ENCODE data around the gene TRPV5.

TRPV5 gene

GRCh38 chr7:142885311-142886230 is 48.0 kb downstream of the TRPV5 start, which contains the start of gene TRPV6:
TSS of gene TRPV6 (minus strand) at chr7:142885745.
- H3K4me3 ChIP-seq (ENCODE audit: low read length) = no peak within 1 kb of the TSS
- no peak for TF ChIP-seq CTCF (IDR thresholded peaks at IDR 0.05; ENCODE audit: insufficient read depth, low read depth, low read length, missing control alignments)
- peak; percentile 16 for DNase-seq (ENCODE audit: low read depth)

GRCh38 chr7:142884286-142884640 is 49.3 kb downstream of the TRPV5 start:
- no peak overlapping the region for H3K4me3 ChIP-seq (ENCODE audit: low read length)
- no peak for TF ChIP-seq CTCF (IDR thresholded peaks at IDR 0.05; ENCODE audit: insufficient read depth, low read depth, low read length, missing control alignments)
- no peak for DNase-seq (ENCODE audit: low read depth)

- no peak for TF ChIP-seq CTCF (IDR thresholded peaks at IDR 0.05; ENCODE audit: insufficient read depth, low read depth, low read length, missing control alignments)
- H3K4me3 ChIP-seq (ENCODE audit: low read length) = no peak overlapping the region
- no peak for DNase-seq (ENCODE audit: low read depth)
Measured at GRCh38 chr7:142883571-142884285, 49.8 kb downstream of the TRPV5 start.

- no peak for TF ChIP-seq CTCF (IDR thresholded peaks at IDR 0.05; ENCODE audit: insufficient read depth, low read depth, low read length, missing control alignments)
- no peak overlapping the region for H3K4me3 ChIP-seq (ENCODE audit: low read length)
- DNase-seq (ENCODE audit: low read depth) = no peak
Measured at GRCh38 chr7:142883145-142883544, 50.4 kb downstream of the TRPV5 start.

GRCh38 chr7:142882338-142882678 is 51.2 kb downstream of the TRPV5 start:
- no peak for DNase-seq (ENCODE audit: low read depth)
- no peak for TF ChIP-seq CTCF (IDR thresholded peaks at IDR 0.05; ENCODE audit: insufficient read depth, low read depth, low read length, missing control alignments)
- H3K4me3 ChIP-seq (ENCODE audit: low read length) = no peak overlapping the region

GRCh38 chr7:142881586-142882337 is 51.8 kb downstream of the TRPV5 start:
- DNase-seq (ENCODE audit: low read depth) = no peak
- TF ChIP-seq CTCF (IDR thresholded peaks at IDR 0.05; ENCODE audit: insufficient read depth, low read depth, low read length, missing control alignments) = no peak
- no peak overlapping the region for H3K4me3 ChIP-seq (ENCODE audit: low read length)
